ENCODE data around the gene LSM10.

LSM10 gene

GRCh38 chr1:36397378-36398230 is at the start of gene LSM10:
Gene LSM10, minus strand, starts transcription at chr1:36397908. Its CDS starts 3,779 bp downstream, at chr1:36394129.
- peak; percentile 92 for DNase-seq

- no peak for DNase-seq
Measured at GRCh38 chr1:36447450-36447849, 49.7 kb upstream of the LSM10 start.

GRCh38 chr1:36446746-36447145 is 49.0 kb upstream of the LSM10 start:
- no peak for DNase-seq

DNA sequence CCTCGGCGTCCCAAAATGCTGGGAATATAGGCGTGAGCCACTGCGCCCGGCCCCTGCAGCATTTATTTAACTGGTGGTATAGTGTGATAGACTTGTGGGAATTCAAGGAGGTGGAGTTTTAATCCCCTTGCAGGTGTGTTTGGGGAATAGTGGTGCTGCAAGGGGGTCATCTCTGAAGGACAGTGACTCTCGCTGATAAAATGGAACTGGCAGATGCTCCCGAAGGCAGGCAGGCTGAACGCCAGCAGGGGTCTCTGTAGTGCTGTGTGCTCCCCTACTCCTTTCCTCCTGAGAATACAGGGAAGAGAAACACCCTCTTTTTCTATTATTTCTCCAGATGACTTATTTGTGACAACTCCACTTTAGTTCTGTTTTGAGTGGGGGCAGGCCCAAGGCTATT is 48.6 kb upstream of the LSM10 start:
- peak; percentile 49 for DNase-seq

DNA sequence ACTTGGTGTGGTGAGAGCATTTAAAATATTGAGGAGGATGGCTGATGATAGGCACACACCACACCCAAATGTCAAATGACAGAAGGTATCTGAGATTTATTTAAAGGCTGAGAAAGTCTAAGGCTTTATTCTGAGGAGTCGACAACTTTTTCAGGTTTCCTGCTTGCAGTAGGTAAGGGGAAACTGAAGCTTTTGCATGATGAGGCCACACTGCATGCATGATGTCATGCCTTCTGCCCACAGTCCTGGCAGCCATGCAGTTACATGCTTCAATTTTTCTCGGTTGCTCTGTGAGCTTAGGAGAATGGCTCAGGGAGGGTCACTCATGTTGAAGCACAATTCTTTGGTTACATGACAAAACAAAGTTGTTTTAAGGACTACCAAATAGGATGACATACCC is 45.6 kb upstream of the LSM10 start:
- no peak for DNase-seq

DNA sequence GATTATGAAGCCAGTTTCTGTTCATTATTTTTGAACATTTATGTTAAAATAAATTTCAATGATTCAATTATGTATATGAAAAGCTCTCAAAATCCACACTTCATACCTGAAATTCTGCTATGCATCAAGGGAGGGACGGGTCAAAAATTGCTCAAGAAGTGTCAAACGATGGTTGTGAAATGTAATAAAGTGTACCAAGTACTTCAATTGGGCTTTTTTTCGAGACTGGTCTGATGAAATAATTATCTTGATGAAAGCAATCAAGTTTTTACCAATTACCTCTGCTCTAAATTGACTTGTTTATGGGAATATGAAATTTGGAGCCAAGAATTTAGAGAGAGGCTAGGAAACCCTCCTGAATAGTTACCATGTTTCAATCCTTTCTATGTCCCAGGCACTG is 44.6 kb upstream of the LSM10 start:
- no peak for DNase-seq

- DNase-seq = no peak
Measured at GRCh38 chr1:36440646-36441045, 42.9 kb upstream of the LSM10 start.

- no peak for DNase-seq
Measured at GRCh38 chr1:36440044-36440443, 42.3 kb upstream of the LSM10 start.

DNA sequence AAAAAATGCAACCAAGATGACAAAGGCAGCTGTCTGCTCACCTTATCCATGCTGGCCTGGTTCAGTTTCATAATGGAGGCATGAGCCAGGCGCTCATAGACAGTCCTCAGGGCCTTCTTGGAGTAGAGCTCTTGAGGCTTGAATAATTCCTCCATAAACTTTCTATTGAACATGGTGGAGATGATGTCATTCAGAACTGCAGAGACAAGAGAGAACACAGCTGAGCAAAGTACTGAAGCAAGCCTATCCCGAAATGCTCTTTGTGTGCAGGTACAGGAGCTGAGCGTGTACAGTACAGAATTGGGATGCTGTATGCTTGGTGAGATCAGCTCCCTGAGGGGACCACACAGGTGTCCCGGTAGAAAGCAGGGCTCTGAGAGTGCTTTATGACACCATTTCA is 41.0 kb upstream of the LSM10 start:
- DNase-seq = no peak

DNA sequence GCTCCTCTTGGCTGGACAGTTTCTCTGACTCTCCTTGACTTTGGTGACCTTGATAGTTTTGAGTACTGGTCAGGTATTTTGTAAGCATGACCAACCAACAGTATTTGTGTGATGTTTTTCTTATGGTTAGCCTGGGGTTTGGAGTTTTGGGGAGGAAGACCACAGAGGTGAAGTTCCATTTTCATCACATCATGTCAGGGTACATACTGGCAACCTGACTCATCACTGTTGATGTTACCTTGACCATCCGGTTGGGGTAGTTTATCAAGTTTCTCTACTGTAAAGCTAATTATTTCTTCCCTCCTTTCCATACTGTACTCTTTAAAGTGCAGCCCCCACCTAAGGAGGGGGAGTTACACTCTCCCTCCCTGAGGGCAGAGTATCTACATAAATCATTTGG is 39.1 kb upstream of the LSM10 start:
- DNase-seq = no peak

DNA sequence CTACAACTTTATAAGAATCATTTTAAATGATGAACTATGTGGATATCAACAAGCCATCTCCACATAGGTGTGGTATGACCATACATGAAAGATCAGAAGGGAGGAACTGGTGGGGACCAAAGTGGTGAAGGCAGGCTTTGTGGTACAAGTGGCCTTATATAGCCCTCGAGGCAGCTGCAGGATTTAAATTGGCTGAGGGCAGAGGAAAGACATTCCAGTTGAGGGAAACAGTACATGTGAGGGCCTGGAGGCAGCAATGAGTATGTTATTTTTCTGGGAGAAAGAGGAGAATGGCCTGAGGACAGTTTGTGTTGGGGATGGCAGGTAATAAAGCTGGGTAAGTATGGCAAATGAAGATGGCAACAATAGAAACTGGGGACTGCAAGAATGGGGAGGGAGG is 35.4 kb upstream of the LSM10 start:
- DNase-seq = no peak

DNA sequence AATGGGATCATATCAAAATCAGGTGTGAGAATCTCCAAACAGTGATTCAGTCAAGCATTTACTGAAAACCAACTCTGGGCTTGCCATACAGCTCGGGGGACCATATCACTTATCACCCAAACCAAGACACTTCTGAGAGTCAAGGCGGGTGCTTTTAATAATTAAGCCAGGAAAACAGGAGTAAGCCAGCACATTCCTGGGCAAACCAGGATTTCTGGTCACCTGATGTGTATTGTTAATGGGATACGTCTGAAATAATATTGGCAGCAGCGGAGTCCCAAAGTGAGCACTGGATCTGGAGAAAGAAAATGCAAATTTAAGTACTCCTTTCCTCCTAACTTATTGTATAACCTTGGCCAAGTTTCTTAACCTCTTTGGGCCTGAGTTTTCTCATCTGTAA is 34.9 kb upstream of the LSM10 start:
- no peak for DNase-seq

- no peak for DNase-seq
Measured at GRCh38 chr1:36425791-36426190, 28.1 kb upstream of the LSM10 start.

- no peak for DNase-seq
Measured at GRCh38 chr1:36421649-36422048, 23.9 kb upstream of the LSM10 start.

DNA sequence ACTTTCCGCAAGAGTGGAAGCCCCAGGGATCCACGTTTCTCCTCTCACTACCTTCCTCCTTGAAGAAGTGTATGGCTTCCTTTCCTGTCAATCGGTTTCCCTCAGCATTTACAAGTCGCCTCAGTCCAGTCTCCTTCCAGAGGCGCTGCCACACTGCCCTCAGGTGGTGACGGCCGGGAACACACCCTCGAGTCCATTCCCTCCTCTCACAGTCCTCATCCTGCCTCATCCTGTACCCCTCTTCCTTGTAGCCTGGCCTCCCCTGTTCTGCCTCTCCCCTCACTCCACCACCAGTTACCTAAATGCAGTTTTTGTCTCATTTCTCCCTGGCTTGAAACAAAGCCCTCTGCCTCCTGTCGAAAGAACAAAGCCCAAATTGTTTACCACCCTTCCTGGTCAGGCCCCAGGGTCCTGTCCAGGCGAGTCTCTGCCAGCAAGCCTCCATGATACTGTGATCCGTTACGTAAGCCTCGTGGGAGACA is 23.2 kb upstream of the LSM10 start:
- peak; percentile 72 for DNase-seq

GRCh38 chr1:36420409-36420808 is 22.7 kb upstream of the LSM10 start:
- DNase-seq = no peak

DNA sequence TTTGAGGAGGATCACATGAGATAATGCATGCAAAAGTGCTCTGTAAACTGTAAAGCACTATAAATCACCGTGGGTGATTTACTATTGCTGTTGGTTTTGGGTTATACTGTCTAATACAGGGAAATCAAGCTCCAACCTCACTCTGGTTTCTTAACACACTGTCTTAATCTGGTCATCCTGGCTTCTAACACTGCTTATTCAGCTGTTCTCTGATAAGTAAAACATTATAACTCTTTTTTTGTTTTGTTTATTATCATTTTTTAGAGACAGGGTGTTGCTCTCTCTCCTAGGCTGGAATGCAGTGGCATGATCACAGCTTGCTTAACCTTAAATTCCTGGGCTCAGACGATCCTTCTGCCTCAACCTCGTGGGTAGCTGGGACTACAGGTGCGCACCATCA is 21.9 kb upstream of the LSM10 start:
- no peak for DNase-seq

DNA sequence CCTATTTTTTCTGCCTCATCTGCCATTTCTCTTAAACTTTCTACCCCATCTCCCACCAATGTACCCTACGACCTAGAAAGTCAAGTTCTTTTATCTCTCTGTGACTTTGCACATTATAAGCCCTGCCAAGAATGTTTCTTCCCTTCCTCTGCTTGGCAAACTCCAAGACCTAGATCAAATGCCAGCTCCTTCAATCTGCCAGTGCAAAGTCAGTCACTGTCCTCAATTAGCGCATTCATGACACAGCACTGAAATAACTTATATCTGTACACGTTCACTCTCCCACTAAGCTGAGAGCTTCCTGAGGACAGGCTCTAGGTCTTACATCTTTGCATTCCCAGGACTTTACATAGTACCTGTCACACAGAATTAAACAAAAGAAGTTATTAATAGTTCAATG is 21.4 kb upstream of the LSM10 start:
- no peak for DNase-seq

DNA sequence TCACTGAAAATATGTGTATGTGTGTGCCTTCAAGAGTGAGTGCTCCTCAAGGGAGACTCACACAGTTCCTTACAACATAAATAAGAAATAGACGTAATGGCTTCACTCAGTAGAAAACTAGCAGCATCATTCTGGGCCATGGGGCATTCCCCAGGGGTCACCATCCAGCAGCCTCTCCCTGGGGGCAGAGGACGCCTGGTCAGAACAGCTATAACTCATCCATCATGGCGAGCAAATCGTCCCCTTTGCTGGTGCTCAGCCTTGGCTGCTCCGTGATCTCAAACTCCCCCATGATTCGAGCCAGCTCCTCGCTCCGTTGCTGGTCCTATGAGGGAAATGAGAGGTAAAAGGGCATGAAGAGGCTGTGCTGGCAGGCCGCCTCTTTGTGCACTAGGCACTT is 20.2 kb upstream of the LSM10 start:
- no peak for DNase-seq

DNA sequence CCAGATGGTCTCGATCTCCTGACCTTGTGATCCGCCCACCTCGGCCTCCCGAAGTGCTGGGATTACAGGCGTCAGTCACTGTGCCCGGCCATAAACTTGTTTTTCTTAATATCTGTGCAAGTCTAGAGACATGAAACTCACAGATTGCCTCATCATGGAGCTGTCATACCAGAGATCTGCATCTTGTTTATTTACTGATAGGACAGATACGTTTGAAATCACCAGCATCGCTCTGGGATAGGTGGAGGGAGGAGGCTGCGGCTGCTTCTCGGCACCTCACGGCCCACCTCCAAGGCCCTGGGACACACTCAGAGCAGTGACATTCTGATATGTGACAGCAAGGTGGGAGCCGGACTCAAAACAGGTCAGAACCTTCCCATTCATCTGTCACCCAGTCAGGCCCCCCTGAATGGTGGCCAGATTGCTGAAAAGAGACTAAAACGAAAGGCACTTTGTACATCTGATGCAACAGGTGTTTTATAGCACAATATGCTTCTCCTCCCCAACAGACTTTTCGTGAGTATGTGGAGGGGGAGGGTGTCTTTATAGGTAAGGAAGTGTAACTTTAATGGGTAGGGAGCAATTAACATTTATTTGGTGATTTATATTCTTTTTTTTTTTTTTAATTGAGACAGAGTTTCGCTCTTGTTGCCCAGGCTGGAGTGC is 18.1 kb upstream of the LSM10 start:
- DNase-seq = no peak

GRCh38 chr1:36414384-36414783 is 16.7 kb upstream of the LSM10 start:
- no peak for DNase-seq

GRCh38 chr1:36411674-36412648 is 14.3 kb upstream of the LSM10 start:
- peak; percentile 3 for DNase-seq

- no peak for DNase-seq
Measured at GRCh38 chr1:36408479-36408878, 10.8 kb upstream of the LSM10 start.
